Iris pigment epithelial cell (primary cell): ENCODE data around the gene PPIE.
"Not testable (repeated sequence)": the region's sequence is repeated elsewhere in the genome, so short reads cannot be mapped to it uniquely, and the experiment has no call there.

Experiments
- DNase-seq: peaks from one replicate; pipeline ENCODE4 v3.0.0-alpha.2; 2011; ENCODE audit warnings: low read depth

PPIE gene

DNA sequence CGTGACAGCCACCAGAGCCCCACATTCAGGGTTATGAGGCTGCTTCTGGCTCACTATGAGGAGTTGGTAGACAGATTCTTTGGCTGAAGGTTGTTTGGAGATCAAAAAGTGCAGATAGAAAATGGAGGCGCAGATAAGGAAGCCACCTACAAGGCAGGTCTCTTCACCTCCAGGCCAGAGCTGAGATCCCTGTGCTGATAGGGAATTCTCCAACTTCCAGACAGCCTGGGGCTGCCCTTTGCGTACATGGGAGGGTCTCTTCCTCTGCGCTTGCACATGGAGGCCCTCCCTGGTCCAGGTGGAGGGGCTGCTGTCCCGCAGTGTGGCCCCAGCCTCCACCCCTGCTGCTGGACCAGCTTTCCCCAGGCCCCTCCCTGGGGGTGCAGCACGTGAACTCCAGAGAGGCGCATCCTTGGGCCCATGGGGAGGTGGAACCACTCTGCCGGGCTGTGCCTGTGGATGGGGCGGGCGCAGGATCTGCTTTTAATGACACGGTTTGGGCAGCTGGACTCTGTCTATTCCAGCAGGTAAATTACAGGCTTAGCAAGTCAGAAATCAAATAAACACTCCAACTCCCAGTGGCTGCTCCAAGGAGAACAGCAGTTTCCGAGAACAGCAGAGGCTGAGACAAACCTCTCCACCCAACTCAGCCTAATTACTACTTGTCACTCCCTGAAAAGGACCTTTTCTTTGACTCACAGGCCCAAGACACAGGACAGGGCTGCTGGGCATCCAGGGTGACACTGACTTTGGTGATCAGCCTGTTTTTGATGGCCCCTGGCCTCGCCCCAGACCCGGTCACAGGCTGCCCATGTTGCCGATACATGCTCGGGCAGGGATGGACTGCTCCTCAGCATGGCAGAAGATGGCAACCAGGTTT is 20.1 kb downstream of the PPIE start:
- DNase-seq = no peak

DNA sequence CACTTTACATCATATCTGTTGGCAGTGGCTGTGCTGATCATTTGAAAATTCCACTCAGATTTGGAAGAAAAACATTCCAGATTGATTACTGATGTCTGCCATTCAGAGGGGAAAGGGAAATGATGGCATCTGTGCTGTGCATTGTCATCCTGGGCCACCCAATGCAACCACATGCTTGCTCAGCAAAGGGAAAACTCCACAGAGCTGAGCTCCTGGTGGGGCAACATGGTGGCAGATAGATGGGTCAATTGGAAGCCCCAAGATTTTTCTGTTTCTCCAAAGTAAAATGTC is 20.7 kb downstream of the PPIE start:
- no peak for DNase-seq

GRCh38 chr1:39760074-39761008 is 21.7 kb downstream of the PPIE start:
- no peak for DNase-seq

DNA sequence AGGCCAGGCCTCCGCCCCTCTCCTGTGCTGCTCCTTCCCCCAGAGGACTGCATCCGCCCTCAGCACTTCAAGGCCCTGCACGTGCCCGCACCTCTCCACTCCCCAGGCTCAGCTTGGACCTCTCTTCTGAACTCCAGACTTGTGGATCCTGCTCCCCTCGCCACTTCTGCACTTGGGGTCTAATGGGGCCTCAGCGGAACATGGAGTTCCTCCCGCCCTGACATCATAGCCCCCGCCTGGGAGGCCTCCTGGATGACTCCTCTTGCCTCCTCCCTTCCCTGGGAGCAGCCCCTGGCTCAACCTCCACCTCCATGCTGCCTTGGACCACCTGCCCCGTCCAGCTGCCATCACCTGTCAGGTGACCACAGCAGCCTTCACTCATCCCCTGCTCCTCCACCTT is 22.3 kb downstream of the PPIE start:
- no peak for DNase-seq

DNA sequence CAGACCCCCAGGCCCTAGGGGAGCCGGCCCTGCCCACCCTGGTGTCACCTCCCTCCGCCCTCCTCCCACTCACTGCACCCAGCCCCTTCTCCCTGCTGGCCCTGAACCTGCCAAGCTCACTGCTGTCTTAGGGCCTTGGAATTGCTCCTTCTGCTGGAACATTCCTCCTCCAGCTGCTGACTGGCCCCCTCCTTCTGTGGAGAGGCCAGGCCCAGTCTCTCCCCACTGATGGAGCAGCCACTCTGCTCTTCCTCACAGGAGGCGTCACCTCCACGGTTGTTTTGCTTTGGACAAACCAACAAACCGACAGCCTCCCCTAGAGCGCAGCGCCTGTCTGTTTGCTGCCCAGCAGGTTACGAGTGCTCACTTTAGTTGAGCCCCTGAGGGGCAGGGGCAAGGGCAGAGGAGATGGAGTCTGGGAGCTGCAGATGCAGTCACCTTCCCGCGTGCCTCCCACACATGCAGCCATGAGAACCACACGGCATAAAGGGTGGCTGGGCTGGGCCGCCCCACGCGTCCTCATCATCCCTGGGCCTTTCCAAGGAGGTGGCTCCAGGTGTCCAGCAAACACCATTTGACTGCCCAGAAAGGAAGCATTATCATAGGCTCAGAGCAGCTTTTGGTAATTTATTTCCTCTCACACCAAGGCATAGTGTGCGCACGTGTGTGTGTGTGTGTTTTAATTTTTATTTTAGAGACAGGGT is 23.0 kb downstream of the PPIE start:
- DNase-seq = no peak

DNA sequence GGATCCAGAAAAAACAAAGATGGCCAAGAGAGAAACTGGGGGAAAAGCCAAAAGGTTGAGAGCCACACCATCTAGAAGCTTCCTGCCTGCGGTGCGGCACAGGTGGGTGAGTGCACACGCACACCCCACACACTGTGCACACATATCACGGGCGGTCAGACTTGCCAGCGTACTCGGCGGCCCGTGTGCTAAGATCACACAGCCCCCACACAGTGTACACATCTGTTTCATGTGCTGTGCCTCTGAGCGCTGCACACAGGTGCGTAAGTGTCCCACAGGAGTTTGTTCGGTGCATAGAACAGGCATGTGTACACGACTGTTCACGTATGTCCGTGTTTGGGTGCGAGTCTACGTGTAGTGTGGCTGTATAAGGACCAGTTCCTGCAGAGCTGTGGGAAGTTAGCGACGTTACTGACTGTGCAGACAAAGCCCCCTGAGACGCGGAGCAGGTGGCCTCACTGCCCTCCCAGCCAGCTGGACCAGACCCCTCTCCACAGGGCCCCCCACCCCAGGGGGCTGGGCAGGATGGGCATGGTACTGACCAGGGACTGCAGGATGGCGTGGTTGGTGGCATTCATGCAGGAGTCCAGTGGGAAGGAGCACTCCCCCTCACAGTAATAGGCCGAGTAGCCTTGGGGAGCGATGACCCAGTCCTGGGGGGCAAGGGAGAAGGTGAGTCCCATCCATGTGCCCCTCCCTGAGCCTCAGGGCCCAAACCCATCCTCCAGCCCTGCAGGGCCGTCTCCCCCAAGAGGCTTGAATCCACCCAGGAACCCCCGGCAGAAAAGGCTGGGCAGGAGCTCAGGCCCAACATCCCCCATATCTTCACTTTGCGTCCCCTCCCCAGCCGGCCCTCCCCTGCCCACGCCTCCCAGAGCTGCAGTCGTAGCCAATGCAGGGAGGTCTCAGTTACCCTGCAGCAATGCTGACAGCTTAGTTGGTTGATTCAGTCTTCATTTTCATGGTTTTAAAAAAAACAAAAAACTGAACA is 24.2 kb downstream of the PPIE start:
- no peak for DNase-seq

DNA sequence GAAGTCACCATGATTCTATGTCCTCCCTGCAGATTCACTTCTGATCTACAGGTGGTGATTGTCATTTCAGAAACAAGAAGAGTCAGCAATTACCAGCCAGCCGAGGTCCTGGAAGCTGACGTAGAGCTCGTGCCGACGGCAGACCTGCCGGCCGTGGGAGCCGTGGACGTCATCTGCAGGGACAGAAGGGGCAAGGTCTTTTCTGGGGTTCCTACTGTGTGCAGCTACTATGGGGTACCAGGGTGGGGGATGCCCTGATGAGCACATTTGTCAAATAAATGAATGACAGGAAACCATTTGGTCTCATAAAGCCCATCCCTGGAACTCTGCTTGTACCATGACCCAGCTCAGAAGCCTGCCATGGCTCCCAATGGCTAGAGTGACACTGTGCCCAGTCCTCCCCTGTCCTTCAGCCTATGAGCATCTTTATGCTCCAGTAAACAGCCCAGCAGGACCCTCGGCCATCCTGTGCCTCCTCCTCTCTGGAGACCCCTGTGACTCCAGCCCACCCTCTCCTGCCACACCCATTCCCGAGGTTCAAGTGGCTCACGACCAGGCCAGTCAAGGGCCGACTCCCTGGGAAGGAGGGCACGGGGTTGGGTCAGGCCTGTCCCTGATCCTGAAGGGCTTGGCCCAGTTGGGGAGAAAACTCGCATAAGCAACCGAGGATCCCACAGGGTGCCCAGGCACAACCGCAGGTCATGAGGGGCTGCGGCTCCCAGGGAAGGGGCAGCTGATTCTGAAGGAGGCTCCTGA is 25.1 kb downstream of the PPIE start:
- not testable (repeated sequence) for DNase-seq

GRCh38 chr1:39764512-39764911 is 25.8 kb downstream of the PPIE start:
- not testable (repeated sequence) for DNase-seq

GRCh38 chr1:39766466-39766865 is 27.8 kb downstream of the PPIE start:
- not testable (repeated sequence) for DNase-seq

- not testable (repeated sequence) for DNase-seq
Measured at GRCh38 chr1:39769502-39769901, 30.8 kb downstream of the PPIE start.

GRCh38 chr1:39770100-39771021 is 31.7 kb downstream of the PPIE start:
- DNase-seq = not testable (repeated sequence)

DNA sequence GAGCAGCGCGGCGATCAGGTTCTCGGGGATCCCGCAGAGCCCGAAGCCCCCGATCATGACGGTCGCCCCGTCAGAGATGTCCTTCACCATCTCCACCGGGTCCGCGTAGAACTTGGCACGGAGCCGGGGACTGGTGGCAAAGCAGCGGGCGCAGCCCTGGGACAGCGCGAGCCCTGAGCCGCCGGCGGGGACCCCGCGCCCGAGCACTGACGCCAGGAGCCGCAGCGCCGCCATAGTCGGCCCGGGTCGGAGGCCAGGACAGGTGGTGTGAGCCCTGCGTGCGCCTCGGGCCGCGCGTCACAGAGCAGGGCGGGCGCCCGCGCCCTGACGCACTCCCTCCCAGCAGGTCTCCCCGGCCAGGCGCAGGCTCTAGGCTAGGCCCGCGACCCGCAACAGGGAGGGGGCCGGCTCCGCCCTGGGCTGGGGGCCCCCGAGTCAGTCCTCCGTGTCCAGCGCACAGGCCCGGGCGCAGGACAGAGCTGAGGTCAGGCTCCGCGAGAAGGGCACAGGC is 32.4 kb downstream of the PPIE start, which contains the start of gene OXCT2:
Gene OXCT2 (minus strand): TSS at position 327 of the 511 bp plus-strand sequence. CDS start 93 bp downstream, at position 234.
- not testable (repeated sequence) for DNase-seq

GRCh38 chr1:39773369-39773979 is 34.8 kb downstream of the PPIE start:
- DNase-seq = not testable (repeated sequence)

DNA sequence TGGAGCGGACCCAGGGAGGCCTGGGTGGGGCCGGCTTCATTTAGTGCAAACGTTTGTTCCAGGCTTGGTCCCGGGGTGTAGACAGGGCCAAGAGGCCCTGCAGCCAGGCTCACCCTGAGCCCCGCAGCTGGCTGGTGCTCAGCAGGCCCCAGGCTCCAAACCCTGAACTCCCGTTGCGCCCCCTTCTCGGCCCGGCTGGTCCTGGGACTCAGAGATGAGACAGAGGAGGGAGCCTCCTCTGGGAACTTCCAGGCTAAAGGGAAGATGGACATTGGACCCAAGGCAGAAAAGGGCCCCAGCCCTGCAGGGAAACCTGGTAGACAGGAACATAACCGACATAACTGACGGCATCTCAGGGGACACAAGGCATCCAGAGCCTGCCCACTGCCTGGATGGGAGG is 36.5 kb downstream of the PPIE start:
- DNase-seq = not testable (repeated sequence)

DNA sequence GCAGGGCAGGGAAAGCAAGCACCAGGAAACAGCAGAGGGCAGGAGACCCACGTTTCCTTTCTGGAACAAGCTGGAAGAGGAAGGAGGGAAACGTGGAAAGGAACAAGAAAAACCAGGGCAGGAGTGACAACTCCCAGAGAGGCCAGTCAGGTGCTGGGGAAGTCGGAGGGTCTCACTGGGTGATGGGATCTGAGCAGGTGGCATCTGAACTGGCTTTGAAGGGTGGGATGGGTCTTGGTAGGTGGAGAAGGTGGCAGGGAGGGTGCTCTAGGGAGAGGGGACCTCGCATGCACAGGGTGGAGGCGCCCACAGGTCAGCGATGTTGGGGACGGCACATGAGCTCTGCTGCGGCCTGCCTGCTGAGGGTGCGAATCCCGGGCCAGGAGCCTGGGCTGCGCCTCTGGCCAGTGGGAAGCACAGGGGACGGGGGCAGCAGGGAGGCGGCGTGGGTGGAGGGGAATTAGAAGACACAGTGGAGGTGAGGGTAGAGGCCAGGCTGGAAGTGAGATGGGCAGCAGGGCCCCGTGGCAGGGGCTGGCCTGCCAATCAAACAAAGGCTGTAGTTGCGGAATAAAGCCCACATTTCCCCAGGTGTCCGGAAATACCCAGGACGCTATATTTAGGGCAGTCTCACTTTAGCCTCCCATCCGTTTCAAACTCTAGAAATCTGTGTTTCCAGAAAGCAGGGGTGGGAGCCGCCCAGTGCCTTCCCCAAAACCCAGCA is 37.2 kb downstream of the PPIE start:
- not testable (repeated sequence) for DNase-seq

DNA sequence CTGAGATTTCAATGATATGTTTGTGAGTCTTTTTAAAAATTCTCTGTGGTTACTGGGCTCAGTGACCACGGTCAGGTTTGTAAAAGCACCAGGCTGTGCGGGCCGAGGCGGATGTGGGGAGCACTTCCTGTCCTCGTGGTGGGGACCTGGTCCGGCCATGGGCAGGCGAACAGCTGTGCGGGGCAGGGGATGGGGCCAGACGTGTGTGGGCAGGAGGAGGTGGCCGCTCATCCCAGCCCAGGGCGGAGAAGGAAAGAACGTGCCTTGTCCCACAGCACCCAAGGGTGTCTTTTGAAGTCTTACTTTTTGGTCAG is 37.7 kb downstream of the PPIE start:
- DNase-seq = no peak

DNA sequence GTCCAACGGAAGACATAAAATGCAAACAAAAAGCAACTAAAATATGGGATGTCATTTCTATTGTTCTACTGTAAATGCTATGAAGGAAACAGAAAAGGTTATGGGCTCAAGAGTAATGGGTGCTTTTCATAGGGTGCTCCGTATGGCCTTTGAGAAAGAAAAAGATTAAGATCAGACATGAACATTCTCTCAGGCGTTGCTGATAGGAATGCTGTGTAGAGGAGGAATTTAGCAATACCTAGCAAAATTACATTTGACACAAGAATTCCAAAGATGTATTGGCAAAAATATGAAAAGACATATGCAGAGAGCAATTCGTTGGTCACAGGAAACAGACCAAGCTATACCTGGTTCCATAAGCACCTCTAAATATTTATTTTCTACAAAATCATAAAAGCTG is 38.2 kb downstream of the PPIE start:
- no peak for DNase-seq

DNA sequence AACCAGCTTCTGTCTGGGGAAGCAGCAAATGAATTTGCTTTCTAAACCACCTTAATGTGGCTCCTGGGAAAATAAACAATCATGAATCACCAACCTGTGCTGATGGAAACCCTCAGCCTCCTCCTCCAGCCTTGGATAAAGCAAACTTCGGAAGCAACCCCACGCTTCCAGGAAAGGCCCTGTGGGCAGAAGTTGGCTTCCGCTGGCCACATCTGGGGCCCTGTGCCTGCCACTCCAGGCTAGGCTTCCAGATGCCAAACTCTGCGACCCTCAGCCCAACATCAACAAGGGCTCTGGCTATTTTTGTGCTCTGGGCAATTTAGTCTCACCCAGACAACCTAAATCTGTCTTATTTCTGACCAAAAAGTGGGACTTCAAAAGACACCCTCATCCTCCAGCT is 38.6 kb downstream of the PPIE start:
- DNase-seq = no peak
